H1 (cell line): ENCODE data around the gene ADCY7. TPM values are rescaled to one million over a fixed set of nuclear protein-coding genes. Genes with fewer than 3 reads are reported as not detected.

Experiments
- E2F6 ChIP-seq: IDR thresholded peaks from 2 replicates; pipeline ENCODE4 v1.6.1; 2012; ENCODE audit warnings: inconsistent platforms
- MAFK ChIP-seq: IDR thresholded peaks from 2 replicates; pipeline ENCODE4 v1.6.1; 2012; ENCODE audit warnings: low read depth, mild to moderate bottlenecking, improper control_type of control experiment, low read length
- polyA plus RNA-seq, 7 experiments: library from polyadenylated mRNA; depleted of rRNA in 3 of 7; stranded (reverse) in 5 of 7; unstranded in 2 of 7; fragments of >200 nt in 5 of 7; fragments of 200-250 nt in 2 of 7; gene quantifications; 1 replicate in 5 of 7; 2 replicates in 1 of 7; 4 replicates in 1 of 7; pipeline versions ENCODE4 v1.2.1 to v1.2.3, GENCODE V29; 2011 to 2013; ENCODE audit warnings: missing spikeins in 2 of 7, mixed read lengths in 2 of 7
- total RNA-seq: library from RNA; stranded (reverse); fragmentation: NEBNext Ultra II Directional; extraction: Animal tissue kit (Norgen Biotek cat#: 25700); gene quantifications from 2 replicates; pipeline ENCODE4 v1.2.1, GENCODE V29; 2021

Gene ADCY7
- total and polyA plus RNA-seq, 2 of the 8 experiments (the other 6 are each of a cell fraction or from before 2014, with no cell fraction given): 2.4 to 5.1 TPM

GRCh38 chr16:50289950-50290764, 23.8 kb downstream of the ADCY7 start (continued):
- TF ChIP-seq E2F6 (no peak), MAFK (no peak)
